K562 (cell line): ENCODE data around the gene PEAR1. TPM values are rescaled to one million over a fixed set of nuclear protein-coding genes. Genes with fewer than 3 reads are reported as not detected.

ENCODE experiments used
- AFF1 ChIP-seq, 2 experiments: fragments of 450-650 bp; IDR thresholded peaks; 2 replicates each; pipeline ENCODE4 v1.6.1; 2018; ENCODE audit warnings: mild to moderate bottlenecking in 2 of 2, low read depth in 1 of 2; ENCODE audit not compliant: partially characterized antibody in 2 of 2
- ATF4 ChIP-seq: fragments of 450-650 bp; formaldehyde crosslinking; IDR thresholded peaks from 2 replicates; pipeline ENCODE4 v1.4.0; 2022; ENCODE audit warnings: mild to moderate bottlenecking, moderate library complexity
- DMBX1 ChIP-seq: fragments of 250-450 bp; sonication (Bioruptor Pico); IDR thresholded peaks from 2 replicates; pipeline ENCODE4 v1.8.0; 2022; ENCODE audit warnings: inconsistent platforms, mild to moderate bottlenecking, moderate library complexity, borderline replicate concordance
- EGR1 ChIP-seq: fragments of 450-650 bp; conservative IDR thresholded peaks from 2 replicates; pipeline ENCODE4 v1.6.1; 2017; ENCODE audit warnings: mild to moderate bottlenecking
- ETV6 ChIP-seq, 3 experiments: fragments of 150-350 bp in 1 of 3; sonication (generic) in 1 of 3; formaldehyde crosslinking in 1 of 3; IDR thresholded peaks; 2 replicates each; pipeline versions ENCODE4 v1.6.1 to v1.8.0; 2014 to 2022; ENCODE audit warnings: borderline replicate concordance in 2 of 3, low read depth in 2 of 3, antibody characterized with exemption in 1 of 3, low read length in 1 of 3, mild to moderate bottlenecking in 1 of 3, missing genetic modification reagents in 1 of 3
- FOXK2 ChIP-seq, 2 experiments: fragments of 450-650 bp; IDR thresholded peaks in 1 of 2; conservative IDR thresholded peaks in 1 of 2; 2 replicates each; pipeline ENCODE4 v1.6.1; 2016; ENCODE audit warnings: low read depth in 2 of 2, mild to moderate bottlenecking in 1 of 2
- HDAC1 ChIP-seq, 2 experiments: fragments of 450-650 bp; IDR thresholded peaks; 2 replicates each; pipeline ENCODE4 v1.6.1; 2016 to 2017; ENCODE audit warnings: inconsistent platforms in 1 of 2, mild to moderate bottlenecking in 1 of 2, moderate library complexity in 1 of 2
- MAZ ChIP-seq, 2 experiments: fragments of 450-650 bp in 1 of 2; sonication (generic) in 1 of 2; formaldehyde crosslinking; IDR thresholded peaks in 1 of 2; conservative IDR thresholded peaks in 1 of 2; 2 replicates each; pipeline versions ENCODE4 v1.4.0 to v1.5.0; 2020; ENCODE audit warnings: mild to moderate bottlenecking in 1 of 2, missing genetic modification reagents in 1 of 2
- MTF1 ChIP-seq: fragments of 250-450 bp; sonication (Bioruptor Pico); IDR thresholded peaks from 2 replicates; pipeline ENCODE4 v1.9.0; 2021; ENCODE audit warnings: moderate library complexity, mild to moderate bottlenecking, inconsistent platforms, borderline replicate concordance
- NR2C1 ChIP-seq, 2 experiments: fragments of 450-650 bp; IDR thresholded peaks; 2 replicates each; pipeline ENCODE4 v1.6.1; 2017; ENCODE audit warnings: mild to moderate bottlenecking in 2 of 2, antibody characterized with exemption in 1 of 2, inconsistent platforms in 1 of 2, missing compliant biosample characterization in 1 of 2, missing genetic modification characterization in 1 of 2
- RBBP5 ChIP-seq: fragments of 200-600 bp; sonication (generic); IDR thresholded peaks from 2 replicates; pipeline ENCODE4 v1.6.1; 2012; ENCODE audit warnings: borderline replicate concordance, mild to moderate bottlenecking, low read length, control low read depth, inconsistent platforms; ENCODE audit not compliant: insufficient read depth, poor library complexity, severe bottlenecking
- RBM22 ChIP-seq: fragments of 200-400 bp; formaldehyde crosslinking; IDR thresholded peaks from 2 replicates; pipeline ENCODE4 v1.6.1; 2018; ENCODE audit warnings: low read length, low read depth; ENCODE audit not compliant: poor library complexity, severe bottlenecking
- RNF219 ChIP-seq: fragments of 250-450 bp; sonication (Bioruptor Pico); IDR thresholded peaks from 2 replicates; pipeline ENCODE4 v1.5.0; 2022; ENCODE audit warnings: mild to moderate bottlenecking
- TAF1 ChIP-seq: IDR thresholded peaks from 2 replicates; pipeline ENCODE4 v1.6.1; 2011; ENCODE audit warnings: mild to moderate bottlenecking, low read length, moderate library complexity; ENCODE audit not compliant: insufficient read depth, control insufficient read depth, severe bottlenecking; ENCODE audit errors: extremely low read depth
- YY1 ChIP-seq, 3 experiments: IDR thresholded peaks; 2 replicates each; pipeline ENCODE4 v1.6.1; 2011; ENCODE audit warnings: low read length in 2 of 3, mild to moderate bottlenecking in 2 of 3, moderate library complexity in 2 of 3, borderline replicate concordance in 1 of 3, control low read depth in 1 of 3, low read depth in 1 of 3; ENCODE audit not compliant: insufficient read depth in 3 of 3, insufficient replicate concordance in 2 of 3, control insufficient read depth in 1 of 3, insufficient read length in 1 of 3; ENCODE audit errors: extremely low read depth in 1 of 3
- ZBTB7A ChIP-seq: IDR thresholded peaks from 2 replicates; pipeline ENCODE4 v1.6.1; 2011; ENCODE audit warnings: low read depth, mild to moderate bottlenecking, low read length, moderate library complexity, borderline replicate concordance; ENCODE audit not compliant: control insufficient read depth
- polyA plus RNA-seq, 8 experiments: library from polyadenylated mRNA; depleted of rRNA in 4 of 8; stranded (reverse) in 5 of 8; unstranded in 3 of 8; fragments of >200 nt; fragmentation: Nextera tagmentation in 2 of 8; fragmentation: Illumina TruSeq in 1 of 8; extraction: Ambion mirVana in 2 of 8; extraction: Trizol in 1 of 8; gene quantifications; 2 replicates each; pipeline versions ENCODE4 v1.2.1 to v1.2.3, GENCODE V29; 2011 to 2014; ENCODE audit warnings: inconsistent platforms in 1 of 8, missing spikeins in 1 of 8
- total RNA-seq, 7 experiments: library from RNA; depleted of rRNA in 6 of 7; stranded (reverse); fragments of >200 nt in 6 of 7; fragmentation: Illumina TruSeq in 2 of 7; extraction: Trizol in 2 of 7; gene quantifications; 2 replicates each; pipeline versions ENCODE4 v1.2.1 to v1.2.3, GENCODE V29; 2011 to 2021; ENCODE audit warnings: low replicate concordance in 1 of 7

Gene PEAR1
- total and polyA plus RNA-seq, 9 of the 15 experiments (the other 6 are each of a cell fraction or from before 2014, with no cell fraction given), result 0.87 to 13.9 (median 6.1) TPM

GRCh38 chr1:156928043-156928602 is 34.6 kb downstream of the PEAR1 start (continued):
- no peak for TF ChIP-seq YY1 (IDR thresholded peaks at IDR 0.05; ENCODE audit: borderline replicate concordance in 1 of 3, control insufficient read depth in 1 of 3, extremely low read depth in 1 of 3, insufficient read depth in 3 of 3, insufficient read length in 1 of 3, insufficient replicate concordance in 2 of 3, low read depth in 1 of 3, low read length in 2 of 3)
- TF ChIP-seq MAZ (CRISPR knock-in tag; conservative IDR thresholded peaks at IDR 0.05 in 1 of 2, IDR thresholded peaks at IDR 0.05 in 1 of 2), result no peak
- no peak for TF ChIP-seq ATF4 (CRISPR knock-in tag)
- no peak for TF ChIP-seq RBBP5
- 0 out of 4 replicates have a peak, but pooled peaks of 1 of the 2 experiments have one; percentile 24 for TF ChIP-seq HDAC1 (IDR thresholded peaks at IDR 0.05)
- TF ChIP-seq DMBX1, result no peak
- 0 out of 2 replicates have a peak, but pooled peaks have one; percentile 19 for TF ChIP-seq NR2C1 (IDR thresholded peaks at IDR 0.05)
- TF ChIP-seq NR2C1 (tag; IDR thresholded peaks at IDR 0.05), result no peak
- TF ChIP-seq MTF1 (CRISPR knock-in tag), result no peak
- TF ChIP-seq FOXK2 (conservative IDR thresholded peaks at IDR 0.05 in 1 of 2, IDR thresholded peaks at IDR 0.05 in 1 of 2; ENCODE audit: low read depth in 2 of 2), result 0 out of 4 replicates have a peak, but pooled peaks of 1 of the 2 experiments have one; percentile 17
- no peak for TF ChIP-seq TAF1
- TF ChIP-seq ETV6 (IDR thresholded peaks at IDR 0.05; ENCODE audit: borderline replicate concordance in 1 of 2, low read depth in 2 of 2, low read length in 1 of 2), result no peak
- no peak for TF ChIP-seq ETV6 (CRISPR knock-in tag; IDR thresholded peaks at IDR 0.05; ENCODE audit: borderline replicate concordance)
- TF ChIP-seq AFF1 (IDR thresholded peaks at IDR 0.05; ENCODE audit: low read depth in 1 of 2, partially characterized antibody in 2 of 2), result no peak
- no peak for TF ChIP-seq RBM22
- peak; percentile 96; the same call in 1 of the 2 replicates for TF ChIP-seq ZBTB7A
- TF ChIP-seq EGR1, result no peak
- no peak for TF ChIP-seq RNF219
